Osteocyte (in vitro differentiated cells): ENCODE results near the gene EPN2. TPM values are rescaled to one million over a fixed set of nuclear protein-coding genes. Genes with fewer than 3 reads are reported as not detected.
A peak's percentile ranks its signal among the peaks of the same experiment; 100 is the strongest.

Source experiments
- DNase-seq: peaks from one replicate; pipeline ENCODE4 v3.0.0; 2021; ENCODE audit warnings: mixed read lengths; ENCODE audit not compliant: unreplicated experiment; ENCODE audit errors: extremely low spot score
- H3K27ac Mint-ChIP-seq: one replicate; pipeline ENCODE4 v1.8.0; 2021; ENCODE audit warnings: mild to moderate bottlenecking, mixed read lengths; ENCODE audit not compliant: unreplicated experiment
- H3K27me3 Mint-ChIP-seq: one replicate; pipeline ENCODE4 v1.8.0; 2021; ENCODE audit warnings: mixed read lengths; ENCODE audit not compliant: unreplicated experiment
- H3K36me3 Mint-ChIP-seq: one replicate; pipeline ENCODE4 v1.8.0; 2021; ENCODE audit warnings: mixed read lengths; ENCODE audit not compliant: unreplicated experiment
- H3K4me1 Mint-ChIP-seq: one replicate; pipeline ENCODE4 v1.8.0; 2021; ENCODE audit warnings: mixed read lengths; ENCODE audit not compliant: unreplicated experiment
- H3K4me3 Mint-ChIP-seq: one replicate; pipeline ENCODE4 v1.8.0; 2021; ENCODE audit warnings: mild to moderate bottlenecking, moderate library complexity, mixed read lengths; ENCODE audit not compliant: unreplicated experiment
- H3K9me3 Mint-ChIP-seq: one replicate; pipeline ENCODE4 v1.8.0; 2021; ENCODE audit warnings: mixed read lengths; ENCODE audit not compliant: unreplicated experiment
- total RNA-seq: library from RNA; stranded (reverse); gene quantifications from 2 replicates; pipeline ENCODE4 v1.2.1, GENCODE V29; 2021
- TF ChIP-seq, protein P1 (sequence below): fragments of 200-600 bp; sonication (generic); IDR thresholded peaks from 2 replicates; pipeline ENCODE4 v1.5.0; 2021; ENCODE audit warnings: antibody characterized with exemption, mild to moderate bottlenecking, moderate library complexity

EPN2 gene
- total RNA-seq, 1 donor from 2014 or later = 54.7 TPM

DNA sequence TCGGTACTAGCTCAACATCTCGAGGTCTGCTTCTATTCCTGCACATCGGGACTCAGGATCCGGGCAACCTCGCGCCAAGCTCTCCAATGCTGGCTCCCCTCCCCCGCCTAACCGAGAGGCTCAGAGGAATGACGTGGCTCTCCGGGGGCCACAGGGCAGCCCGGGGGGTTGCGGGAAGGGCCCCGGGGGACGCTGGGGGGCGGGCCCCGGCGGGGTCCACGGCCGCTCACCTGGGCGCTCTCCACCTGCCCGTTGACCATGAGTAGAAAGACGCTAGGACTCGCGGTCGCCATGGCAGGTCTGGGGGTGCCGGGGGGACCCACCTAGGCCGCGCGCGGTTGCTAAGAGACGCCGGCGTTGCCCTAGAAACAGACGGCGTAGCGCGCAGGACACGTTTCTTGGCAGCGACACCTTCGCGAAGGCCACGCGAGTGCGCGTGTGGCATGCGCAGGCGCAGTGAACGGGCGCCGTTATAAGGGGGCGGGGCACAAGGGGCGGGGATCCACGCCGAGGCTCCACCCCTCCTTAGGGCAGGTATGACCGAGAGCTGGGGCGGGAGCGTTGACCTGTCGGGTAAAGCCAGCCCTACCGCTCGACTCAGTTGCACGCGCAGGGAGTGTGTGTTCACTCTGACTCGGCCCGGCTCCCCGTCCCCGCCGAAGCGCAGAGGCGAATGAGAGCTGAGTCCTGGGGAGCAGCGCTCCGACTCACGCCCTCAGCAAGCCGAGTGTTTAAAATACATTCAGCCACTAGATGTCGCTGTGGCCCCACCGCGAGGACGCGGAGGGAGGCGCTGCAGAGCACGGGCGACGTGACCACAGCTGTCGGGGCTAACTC is 125.3 kb downstream of the EPN2 start, which contains the start of gene B9D1:
Gene B9D1, minus strand, starts transcription at position 447 of the 837 bp plus-strand sequence. Its CDS starts 154 bp downstream, at position 293.
- TF ChIP-seq, protein P1, sequence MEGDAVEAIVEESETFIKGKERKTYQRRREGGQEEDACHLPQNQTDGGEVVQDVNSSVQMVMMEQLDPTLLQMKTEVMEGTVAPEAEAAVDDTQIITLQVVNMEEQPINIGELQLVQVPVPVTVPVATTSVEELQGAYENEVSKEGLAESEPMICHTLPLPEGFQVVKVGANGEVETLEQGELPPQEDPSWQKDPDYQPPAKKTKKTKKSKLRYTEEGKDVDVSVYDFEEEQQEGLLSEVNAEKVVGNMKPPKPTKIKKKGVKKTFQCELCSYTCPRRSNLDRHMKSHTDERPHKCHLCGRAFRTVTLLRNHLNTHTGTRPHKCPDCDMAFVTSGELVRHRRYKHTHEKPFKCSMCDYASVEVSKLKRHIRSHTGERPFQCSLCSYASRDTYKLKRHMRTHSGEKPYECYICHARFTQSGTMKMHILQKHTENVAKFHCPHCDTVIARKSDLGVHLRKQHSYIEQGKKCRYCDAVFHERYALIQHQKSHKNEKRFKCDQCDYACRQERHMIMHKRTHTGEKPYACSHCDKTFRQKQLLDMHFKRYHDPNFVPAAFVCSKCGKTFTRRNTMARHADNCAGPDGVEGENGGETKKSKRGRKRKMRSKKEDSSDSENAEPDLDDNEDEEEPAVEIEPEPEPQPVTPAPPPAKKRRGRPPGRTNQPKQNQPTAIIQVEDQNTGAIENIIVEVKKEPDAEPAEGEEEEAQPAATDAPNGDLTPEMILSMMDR = peak; percentile 99
- H3K4me1 Mint-ChIP-seq = peaks cover 30% of the 10 kb centered on the region
- H3K36me3 Mint-ChIP-seq = peaks cover 4% of the 10 kb centered on the region
- H3K27me3 Mint-ChIP-seq = no peaks in the 10 kb centered on the region
- DNase-seq = peak; percentile 97
- peak within 1 kb of the TSS; percentile 86 for H3K4me3 Mint-ChIP-seq
- H3K27ac Mint-ChIP-seq = peak within 1 kb of the TSS; percentile 73
- no peaks in the 10 kb centered on the region for H3K9me3 Mint-ChIP-seq

DNA sequence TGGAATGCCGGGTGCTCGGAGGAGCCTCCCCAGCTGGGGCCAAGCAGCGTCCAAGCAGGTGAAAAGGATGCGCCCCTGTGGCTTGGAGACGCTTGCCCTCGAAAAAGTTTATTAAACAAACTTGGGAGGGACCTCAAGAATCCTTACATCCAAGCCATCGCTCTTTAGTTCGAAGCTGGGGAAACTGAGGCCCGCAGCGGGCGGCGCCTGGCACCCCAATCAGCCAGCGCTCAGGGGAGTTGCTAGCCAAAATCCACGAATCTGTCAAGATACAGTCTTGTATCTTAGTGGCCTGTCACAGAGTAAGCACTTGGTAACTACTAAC is 125.9 kb downstream of the EPN2 start:
- Mint-ChIP-seq H3K4me3 (peak overlapping the region; percentile 86), H3K27me3 (no peaks in the 10 kb centered on the region), H3K4me1 (peaks cover 32% of the 10 kb centered on the region), H3K27ac (peak overlapping the region; percentile 73), H3K36me3 (peaks cover 4% of the 10 kb centered on the region), H3K9me3 (no peaks in the 10 kb centered on the region)
- no peak for DNase-seq
- TF ChIP-seq, protein P1 = no peak

DNA sequence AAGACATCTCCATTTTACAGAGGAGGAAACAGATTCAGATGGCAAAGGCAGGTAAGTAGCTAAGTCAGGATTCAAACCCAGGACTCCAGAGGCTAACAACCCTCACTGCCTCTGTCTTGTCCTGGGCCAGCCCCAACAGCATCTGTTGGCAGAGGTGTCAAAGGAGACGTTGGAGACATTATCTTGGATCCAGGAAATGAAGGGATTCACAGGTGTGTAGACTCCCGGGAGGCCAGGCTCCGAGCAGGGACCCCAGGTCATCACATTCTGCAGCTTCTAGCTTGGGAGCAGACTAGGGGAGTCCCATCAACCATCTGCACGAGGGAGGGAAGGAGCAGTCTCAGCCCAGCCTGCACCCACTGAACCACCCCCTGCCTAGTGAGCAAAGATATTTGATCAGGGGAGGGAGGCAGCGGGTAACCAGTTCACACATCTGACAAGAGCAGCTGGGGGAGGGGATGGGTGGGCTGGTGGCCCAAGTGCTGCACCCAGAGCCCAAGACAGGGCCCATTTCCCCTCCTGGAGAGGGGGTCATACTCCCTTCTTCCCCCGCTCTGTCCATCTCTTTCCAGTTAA is 126.4 kb downstream of the EPN2 start:
- TF ChIP-seq, protein P1 = no peak
- Mint-ChIP-seq H3K4me1 (peaks cover 37% of the 10 kb centered on the region), H3K4me3 (no peak overlapping the region), H3K27me3 (no peaks in the 10 kb centered on the region), H3K36me3 (peaks cover 4% of the 10 kb centered on the region), H3K9me3 (no peaks in the 10 kb centered on the region), H3K27ac (no peak overlapping the region)
- no peak for DNase-seq

DNA sequence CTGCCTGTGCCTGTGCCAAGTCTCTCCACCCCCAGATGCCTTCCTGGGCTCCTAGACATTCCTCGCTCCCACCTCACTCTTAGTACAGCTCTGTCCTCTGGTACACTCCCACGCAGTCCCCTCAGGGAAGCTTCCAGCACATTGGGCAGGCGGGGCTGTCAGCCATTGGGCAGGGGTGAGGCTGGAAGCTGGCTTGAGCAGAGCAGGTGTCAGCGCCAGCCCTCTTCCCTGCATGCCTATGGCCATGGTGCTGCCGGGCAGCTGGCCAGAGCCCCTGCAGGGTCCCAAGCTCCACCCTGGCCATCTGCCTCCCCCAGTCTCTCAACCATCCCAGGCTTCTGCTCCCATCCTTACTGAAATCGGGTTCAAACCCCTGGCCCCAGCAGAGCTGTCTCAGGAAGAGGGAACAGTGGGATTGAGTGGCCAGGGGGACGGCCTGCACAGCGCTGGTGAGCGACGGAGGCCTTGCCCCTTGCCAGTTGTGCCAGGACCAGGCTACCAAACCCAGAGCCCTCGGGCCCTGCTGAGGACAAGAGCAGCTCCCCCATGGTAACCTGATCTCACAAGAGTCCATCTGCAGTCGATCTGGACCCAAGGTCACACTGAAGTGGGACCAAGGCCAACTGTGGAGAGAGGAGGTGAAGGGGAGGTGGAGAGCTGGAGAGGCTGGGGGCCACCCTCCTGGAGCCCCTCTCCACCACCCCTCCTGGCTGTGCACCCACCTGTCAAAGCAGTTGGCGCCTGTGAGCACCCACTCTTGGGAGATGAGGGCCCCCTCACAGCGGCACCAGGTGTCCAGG is 127.7 kb downstream of the EPN2 start:
- no peak for DNase-seq
- Mint-ChIP-seq H3K4me3 (no peak overlapping the region), H3K27me3 (no peaks in the 10 kb centered on the region), H3K36me3 (no peaks in the 10 kb centered on the region), H3K9me3 (no peaks in the 10 kb centered on the region), H3K27ac (no peak overlapping the region), H3K4me1 (peaks cover 45% of the 10 kb centered on the region)
- TF ChIP-seq, protein P1 = no peak

DNA sequence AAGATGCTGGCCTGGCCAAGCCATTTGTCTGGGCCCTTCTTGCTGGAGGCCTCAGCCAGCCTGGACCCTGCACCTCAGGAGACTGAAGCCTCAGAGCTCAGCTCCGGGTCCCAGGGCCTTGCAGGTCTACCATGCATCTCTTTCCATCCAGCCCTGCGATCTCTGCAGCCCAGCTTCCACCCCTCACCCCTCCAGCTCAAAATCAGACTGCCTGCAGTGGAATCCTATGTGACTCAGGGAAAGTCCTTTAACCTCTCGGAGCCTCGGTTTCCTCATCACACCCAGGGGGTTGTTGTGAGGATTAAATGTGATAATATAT is 128.3 kb downstream of the EPN2 start:
- no peaks in the 10 kb centered on the region for H3K36me3 Mint-ChIP-seq
- H3K4me1 Mint-ChIP-seq = peaks cover 51% of the 10 kb centered on the region
- TF ChIP-seq, protein P1 = no peak
- no peaks in the 10 kb centered on the region for H3K27me3 Mint-ChIP-seq
- no peak for DNase-seq
- no peak overlapping the region for H3K27ac Mint-ChIP-seq
- H3K4me3 Mint-ChIP-seq = no peak overlapping the region
- no peaks in the 10 kb centered on the region for H3K9me3 Mint-ChIP-seq
